AG09319 (cell line): ENCODE measurements around the gene KCNJ15.

ENCODE experiments used
- DNase-seq: peaks from one replicate; pipeline ENCODE4 v3.0.0-alpha.2; 2010; ENCODE audit warnings: low read depth; ENCODE audit errors: extremely low read depth
- CTCF ChIP-seq: IDR thresholded peaks from 2 replicates; pipeline ENCODE4 v1.5.1; 2011; ENCODE audit warnings: low read depth, mild to moderate bottlenecking, inconsistent platforms, low read length, moderate library complexity

The KCNJ15 gene

DNA sequence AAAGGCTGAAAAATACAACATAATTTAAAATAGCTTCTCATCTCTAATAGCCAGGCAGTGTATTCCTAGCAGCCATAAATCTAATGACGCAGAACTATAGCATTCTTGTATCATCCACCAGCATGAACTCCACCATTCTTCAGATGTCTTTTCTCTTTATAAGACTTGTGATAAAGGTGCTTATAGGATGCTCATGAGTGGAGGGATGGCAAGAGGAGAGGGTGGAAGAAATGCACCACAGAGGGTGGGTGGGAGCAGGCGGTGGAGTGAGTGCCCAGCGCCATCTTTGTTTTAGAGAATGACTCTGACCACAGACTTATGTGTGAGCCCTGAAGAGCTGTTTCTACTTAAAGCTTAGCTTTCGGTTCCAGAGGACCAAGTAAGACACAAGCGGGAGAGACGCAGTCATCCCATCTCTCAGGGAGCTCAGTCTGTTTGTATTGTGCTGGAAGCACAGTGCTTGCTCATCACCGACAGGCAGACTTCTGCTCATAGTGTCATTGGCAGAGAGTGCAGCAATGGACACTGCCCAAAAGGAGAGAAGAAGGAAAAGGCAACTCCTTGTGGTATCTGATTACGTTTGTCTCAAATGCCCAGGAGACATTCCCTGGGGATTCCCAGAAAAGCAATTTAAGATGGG, 65.6 kb downstream of the KCNJ15 start:
- DNase-seq, result no peak
- no peak for TF ChIP-seq CTCF

- DNase-seq, result no peak
- TF ChIP-seq CTCF, result no peak
Observed at GRCh38 chr21:38323721-38324531, 67.1 kb downstream of the KCNJ15 start.

DNA sequence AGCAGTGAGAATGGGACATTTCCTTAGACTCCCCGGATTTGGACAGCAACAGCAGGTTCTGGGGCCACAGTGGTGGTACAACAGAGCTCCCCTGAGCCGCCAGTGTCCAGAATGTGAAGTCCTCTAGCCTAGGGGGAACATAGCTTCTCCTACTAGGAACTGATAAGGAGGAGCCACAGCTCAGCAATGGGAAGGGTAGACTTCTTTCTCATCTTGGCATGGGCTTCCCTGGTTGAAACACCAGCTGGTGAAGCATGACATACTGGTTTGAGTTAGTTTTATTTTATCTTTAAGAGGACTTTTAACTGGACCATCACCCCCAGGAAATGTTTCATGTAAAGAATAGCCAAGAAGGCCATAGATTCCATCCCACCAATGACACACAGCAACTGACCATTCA, 68.4 kb downstream of the KCNJ15 start:
- no peak for TF ChIP-seq CTCF
- DNase-seq, result no peak

DNA sequence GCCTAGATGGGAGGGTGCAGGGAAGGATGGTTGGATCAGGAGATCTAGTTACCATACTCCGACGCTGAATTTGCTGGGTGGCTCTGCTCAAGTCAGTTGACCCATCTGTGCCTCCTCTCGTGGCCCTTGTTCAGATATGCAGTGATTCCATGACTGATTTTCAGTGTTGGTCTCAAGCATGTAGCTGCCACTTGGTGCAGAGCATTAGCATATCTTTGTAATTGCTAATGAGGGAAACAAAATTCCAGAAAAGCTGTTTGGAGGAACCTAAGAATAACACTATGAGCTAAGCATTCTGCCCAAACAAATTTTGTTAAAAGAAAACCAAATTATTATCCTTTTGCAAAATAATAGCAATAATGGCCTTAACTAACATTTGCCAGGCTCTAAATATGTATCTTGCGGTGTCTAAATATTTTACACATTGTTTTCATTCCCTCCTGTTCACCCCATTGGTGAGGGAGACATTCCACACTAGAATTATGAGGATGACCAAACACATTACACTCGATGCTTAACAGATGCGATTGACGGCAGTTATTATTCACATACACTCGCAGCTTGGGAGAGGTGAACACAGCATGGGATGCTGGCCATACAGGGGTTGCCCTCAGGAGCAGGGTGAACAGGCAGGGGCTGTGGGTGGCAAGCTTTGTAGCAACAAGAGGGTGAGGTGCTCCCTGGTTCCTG, 69.1 kb downstream of the KCNJ15 start:
- DNase-seq, result no peak
- no peak for TF ChIP-seq CTCF

DNA sequence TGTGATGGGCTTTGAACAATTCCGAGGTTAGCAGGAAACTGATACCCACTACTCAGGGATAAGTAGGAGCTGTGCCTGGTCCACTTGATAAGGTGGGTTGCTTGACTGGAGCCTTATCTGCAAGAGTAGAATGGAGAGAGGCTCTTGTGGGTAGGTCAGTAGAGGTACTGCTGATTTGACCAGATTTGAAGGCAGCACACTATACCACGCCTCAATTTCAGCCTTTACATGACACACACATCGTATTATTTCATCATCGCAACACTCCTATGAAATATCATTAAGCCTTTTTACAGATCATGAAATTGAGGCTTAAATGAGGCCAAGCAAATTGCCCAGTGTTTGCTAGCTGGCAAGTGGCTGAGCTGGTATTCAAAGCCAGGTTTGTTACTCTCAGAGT, 69.6 kb downstream of the KCNJ15 start:
- TF ChIP-seq CTCF, result no peak
- DNase-seq, result no peak

- no peak for DNase-seq
- no peak for TF ChIP-seq CTCF
Observed at GRCh38 chr21:38326899-38327298, 70.1 kb downstream of the KCNJ15 start.

- DNase-seq, result no peak
- TF ChIP-seq CTCF, result no peak
Observed at GRCh38 chr21:38327984-38328383, 71.2 kb downstream of the KCNJ15 start.
